ENCODE data around the gene DOCK1. TPM values are rescaled to one million over a fixed set of nuclear protein-coding genes. Genes with fewer than 3 reads are reported as not detected.

Gene DOCK1
- total RNA-seq, 1 donor from 2014 or later = 44.9 TPM

DNA sequence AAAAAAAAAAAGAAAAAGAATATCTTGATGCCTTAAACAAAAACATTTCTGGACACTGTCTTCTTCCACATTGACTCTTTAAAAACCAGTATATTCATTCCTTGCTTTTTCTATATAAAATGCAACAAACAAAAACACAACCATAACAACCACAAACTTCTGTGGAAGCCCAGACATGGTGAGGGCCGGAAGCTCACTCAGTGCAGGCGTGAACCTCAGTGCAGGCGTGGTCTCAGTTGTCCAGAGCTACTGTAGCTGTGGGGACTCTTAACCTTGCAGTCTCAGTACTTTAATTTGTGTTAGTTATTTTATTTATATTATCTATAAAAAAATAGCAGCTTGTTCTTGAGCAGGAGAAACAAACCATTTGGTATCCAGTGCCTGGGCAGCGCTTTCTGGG, 131.8 kb downstream of the DOCK1 start:
- DNase-seq (ENCODE audit: low spot score) = no peak

DNA sequence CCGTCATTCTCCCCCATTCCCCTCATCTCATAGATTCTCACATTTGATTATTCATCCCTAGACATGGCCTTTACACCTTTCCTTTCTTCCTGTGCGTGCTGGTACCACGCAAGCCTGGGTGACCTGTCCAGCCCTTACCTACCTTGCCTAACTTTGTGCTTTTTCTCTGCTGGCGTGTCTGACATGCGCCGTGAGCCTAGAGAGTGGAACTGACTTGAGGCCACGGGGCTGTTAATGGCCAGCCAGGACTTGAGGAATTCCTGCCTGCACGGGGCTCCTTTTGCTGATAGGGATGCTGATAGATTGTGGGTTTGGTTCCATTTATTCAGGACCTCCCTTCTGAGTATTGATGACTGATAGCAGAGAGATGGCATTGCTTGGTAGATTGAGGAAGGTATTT, 134.2 kb downstream of the DOCK1 start:
- no peak for DNase-seq (ENCODE audit: low spot score)

DNA sequence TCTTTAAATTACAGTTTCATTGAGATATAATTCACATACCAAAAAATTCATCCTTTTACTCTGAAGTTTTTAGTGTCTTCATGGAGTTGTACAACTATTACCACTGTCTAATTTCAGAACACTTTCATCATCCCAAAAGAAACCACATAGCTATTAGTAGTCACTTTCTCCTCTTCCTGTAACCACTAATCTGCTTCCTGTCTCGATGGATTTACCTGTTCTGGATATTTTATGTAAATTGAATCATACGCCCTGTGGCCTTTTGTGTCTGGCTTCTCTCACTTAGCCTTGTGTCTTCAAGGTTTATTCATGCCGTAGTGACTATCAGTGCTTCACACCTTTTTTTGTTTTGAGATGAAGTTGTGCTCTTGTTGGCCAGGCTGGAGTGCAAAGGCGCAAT, 135.5 kb downstream of the DOCK1 start:
- no peak for DNase-seq (ENCODE audit: low spot score)

DNA sequence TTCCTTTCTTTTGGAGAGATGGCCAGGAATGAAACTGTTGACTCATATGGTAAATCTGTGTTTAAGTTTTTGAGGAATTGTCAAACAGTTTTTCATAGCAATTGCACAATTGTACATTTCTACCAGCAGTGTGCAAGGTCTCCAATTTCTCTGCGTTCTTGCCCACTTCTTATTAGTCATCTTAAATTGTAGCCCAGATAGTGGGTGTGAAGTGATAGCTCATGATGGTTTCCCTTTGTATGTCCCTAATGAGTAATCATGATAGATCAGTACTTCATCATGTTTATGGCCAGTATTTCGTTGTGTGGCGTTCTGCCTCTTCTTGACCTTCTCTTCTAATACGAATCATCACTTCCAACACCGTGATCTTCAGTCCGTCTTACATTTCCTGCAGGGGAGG, 136.3 kb downstream of the DOCK1 start:
- DNase-seq (ENCODE audit: low spot score) = no peak

DNA sequence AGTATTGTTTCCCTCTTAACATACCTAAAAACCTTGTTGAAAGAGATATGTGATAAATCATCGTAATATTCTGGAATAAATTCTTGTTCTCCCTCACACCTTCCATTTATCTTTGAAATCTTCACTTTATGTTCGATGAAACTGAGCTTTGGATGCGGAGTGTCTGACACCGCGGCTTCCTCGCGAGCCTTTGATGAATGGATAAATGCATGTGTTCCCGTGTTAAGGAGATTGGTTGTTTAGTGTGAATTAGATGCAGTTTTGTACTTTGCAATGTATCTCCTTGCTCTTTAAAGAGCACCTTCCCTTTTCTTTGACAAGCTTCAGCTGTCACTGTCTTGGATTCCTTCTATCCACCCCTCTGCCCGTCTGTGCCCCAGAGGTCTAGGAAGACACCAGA, 138.1 kb downstream of the DOCK1 start:
- no peak for DNase-seq (ENCODE audit: low spot score)

DNA sequence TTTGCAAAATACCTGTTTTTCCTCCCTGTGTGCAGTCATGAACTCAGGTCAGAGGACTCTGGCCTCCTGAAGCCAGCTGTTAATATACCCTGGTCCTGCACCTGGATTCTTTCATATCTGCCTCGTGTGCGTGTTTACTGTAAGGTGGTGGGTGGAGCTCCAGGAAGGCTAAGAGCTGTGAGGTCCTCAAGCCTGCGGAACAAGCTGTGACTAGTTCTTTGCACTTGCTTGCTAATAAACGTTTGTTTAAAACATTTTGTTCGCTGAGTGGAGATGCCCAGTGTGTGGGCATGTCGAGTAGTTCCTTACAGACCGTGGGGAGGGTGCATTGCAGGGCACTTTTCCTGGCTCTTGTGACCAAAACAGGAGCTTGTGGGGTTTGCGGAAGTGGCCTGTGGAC, 139.0 kb downstream of the DOCK1 start:
- no peak for DNase-seq (ENCODE audit: low spot score)

DNA sequence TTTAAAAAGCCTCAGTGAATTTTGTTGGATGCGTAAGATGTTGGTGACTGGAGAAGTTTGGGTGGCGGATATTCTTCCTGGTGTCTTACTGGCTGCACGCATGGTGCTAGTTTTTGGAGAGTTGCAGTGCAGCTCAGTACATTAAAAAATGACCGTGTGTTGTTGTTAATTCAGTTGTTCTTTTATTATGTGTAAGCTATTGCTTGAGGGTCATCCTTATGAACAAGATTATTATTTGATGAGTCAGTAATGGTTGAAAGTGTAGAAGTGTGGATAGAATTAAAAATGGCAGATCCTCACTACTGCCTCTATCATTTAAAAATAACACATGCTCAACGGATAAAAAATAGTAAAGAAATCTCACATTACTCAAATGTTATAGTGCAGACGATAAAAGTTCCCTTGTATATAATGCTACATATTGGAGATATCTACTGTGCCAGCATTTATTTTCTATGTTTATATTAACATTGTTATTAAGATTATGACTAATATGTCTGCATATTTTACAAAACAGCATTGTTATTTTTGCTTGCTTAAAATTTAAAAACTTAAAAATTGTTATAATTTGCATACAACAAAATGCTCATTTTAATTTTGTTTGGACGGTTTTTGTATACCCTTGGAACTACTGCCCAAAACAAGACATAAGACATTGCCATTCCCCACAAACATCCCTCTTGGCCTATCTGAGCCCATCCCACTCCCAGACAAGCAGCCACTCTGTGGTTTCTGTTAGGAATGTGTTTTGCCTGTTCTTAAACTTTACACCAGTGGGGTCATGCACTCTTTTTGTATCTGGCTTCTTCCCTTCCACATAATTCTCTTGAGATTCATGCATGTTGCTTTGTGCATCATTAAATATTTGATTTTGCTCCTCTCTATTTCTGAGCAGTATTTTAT, 142.0 kb downstream of the DOCK1 start:
- DNase-seq (ENCODE audit: low spot score) = no peak

DNA sequence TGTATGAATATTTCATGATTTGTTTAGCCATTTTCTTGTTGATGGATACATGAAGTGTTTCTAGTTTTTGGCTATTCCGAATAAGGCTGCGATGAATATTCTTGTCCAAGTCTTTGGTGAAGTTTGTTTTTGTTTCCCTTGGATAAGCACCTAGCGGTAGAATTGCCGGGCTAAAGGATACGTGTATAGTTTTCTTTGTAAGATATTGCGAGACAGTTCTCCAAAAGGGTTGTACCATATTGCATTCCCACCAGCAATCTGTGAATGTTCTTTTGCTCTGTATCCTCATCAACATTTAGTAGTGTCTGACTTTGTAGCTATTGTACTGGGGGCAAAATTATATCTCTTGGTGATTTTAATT, 142.6 kb downstream of the DOCK1 start:
- DNase-seq (ENCODE audit: low spot score) = no peak

DNA sequence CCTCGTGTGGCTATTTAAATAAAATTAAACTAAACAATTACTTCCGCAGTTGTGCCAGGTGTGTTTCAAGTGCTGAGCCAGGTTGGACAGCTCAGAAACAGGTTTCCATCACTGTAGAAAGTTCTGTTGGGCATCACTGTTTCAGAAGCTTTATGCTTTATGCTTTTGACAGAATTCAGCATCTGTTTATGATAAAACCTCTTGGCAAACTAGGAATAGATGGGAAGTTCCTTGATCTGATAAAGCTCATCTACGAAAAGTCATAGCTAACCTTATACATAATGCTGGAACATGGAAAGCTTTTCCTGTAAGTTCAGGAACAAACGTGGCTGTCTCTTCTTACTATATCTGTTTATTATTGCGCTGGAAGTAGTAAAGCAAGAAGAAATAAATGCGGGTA, 143.4 kb downstream of the DOCK1 start:
- no peak for DNase-seq (ENCODE audit: low spot score)

DNA sequence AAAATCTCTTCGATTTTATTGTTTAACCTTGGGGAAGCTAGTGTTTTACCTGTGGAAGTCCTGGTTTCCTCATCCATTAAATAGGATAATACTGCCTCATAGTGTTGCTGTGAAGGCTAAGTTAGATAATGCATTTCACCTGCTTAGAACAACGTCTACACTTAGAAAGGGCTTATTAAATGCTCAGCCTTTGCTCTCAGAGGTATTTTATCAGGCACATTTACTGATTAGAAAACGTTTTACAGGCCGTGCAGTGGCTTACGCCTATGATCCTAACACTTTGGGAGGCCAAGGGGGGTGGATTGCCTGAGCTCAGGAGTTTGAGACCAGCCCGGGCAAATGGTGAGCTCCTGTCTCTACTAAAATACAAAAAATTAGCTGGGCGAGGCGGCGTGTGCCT, 146.8 kb downstream of the DOCK1 start:
- DNase-seq (ENCODE audit: low spot score) = no peak

DNA sequence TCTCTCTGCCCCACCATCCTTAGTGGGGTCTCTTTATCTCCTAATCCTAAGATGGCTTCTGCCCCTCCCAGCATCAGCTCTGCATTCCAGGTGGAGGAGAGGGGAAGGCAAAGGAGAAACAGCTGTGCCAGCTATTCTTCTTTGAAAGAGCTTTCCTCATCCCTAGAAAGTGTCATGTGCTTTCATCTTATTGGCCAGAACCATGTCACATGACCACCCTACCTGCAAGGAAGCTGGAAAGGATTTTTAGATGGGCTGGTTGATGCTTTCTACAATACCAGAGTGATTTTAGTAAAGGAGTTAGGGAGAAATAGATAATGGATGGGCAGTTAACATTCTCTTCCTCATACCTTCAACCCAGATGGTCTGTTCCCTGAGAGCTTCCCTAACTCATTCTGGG, 150.0 kb downstream of the DOCK1 start:
- DNase-seq (ENCODE audit: low spot score) = no peak

DNA sequence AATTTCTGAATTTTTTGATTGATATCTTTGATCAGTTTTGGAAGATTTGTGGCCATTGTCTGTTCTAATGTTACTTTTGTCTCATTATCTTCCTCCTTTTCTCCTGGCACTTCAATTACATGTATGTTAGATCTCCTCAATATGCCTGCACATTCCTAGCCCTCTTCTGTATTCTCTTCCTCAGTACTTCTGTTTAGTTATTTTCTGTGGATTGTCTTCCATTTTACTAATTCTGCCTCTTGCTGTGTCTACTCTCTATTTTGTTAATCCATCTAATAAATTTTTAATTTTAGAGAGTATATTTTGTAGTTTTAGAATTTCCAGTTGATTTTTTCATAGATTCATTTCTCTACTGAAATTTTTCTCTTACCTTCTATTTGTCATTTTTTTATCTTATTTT, 154.1 kb downstream of the DOCK1 start:
- no peak for DNase-seq (ENCODE audit: low spot score)

DNA sequence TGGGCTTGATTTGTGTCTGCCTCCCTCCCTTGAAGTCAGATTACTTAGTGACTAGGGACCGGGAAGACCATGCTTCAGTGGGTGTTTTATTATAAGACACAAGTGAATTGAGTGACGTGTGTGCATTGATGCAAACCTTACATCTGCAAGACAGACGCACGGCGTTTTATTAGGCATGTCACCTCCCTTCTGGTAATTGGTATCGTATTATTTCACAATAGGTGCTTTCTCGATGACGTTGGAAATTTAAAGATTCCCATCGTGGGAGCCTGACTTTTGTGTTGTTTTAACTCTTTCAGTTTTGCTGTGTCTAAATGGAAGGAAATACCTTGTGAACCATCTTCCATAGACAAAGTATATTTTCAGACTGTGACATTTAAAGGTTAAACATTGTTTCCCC, 158.5 kb downstream of the DOCK1 start:
- no peak for DNase-seq (ENCODE audit: low spot score)

DNA sequence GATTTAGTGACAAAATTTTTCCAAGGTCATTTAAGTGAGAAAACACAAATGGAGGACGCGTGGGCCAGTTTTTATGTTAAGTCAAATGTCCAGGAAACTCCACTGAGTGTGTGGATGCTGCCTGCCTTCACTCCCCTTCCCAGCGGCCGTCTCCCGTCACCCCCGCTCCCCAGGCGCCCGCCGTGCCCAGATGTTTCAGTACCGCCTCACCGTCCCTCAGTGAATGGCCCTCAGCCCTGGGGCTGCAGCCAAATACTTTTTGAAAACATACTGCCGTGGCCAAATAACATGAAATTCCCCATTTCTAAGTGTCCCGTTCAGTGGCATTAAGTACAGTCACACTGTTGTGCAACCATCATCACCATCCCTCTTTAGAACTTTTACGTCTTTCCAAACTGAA, 159.2 kb downstream of the DOCK1 start:
- DNase-seq (ENCODE audit: low spot score) = no peak

DNA sequence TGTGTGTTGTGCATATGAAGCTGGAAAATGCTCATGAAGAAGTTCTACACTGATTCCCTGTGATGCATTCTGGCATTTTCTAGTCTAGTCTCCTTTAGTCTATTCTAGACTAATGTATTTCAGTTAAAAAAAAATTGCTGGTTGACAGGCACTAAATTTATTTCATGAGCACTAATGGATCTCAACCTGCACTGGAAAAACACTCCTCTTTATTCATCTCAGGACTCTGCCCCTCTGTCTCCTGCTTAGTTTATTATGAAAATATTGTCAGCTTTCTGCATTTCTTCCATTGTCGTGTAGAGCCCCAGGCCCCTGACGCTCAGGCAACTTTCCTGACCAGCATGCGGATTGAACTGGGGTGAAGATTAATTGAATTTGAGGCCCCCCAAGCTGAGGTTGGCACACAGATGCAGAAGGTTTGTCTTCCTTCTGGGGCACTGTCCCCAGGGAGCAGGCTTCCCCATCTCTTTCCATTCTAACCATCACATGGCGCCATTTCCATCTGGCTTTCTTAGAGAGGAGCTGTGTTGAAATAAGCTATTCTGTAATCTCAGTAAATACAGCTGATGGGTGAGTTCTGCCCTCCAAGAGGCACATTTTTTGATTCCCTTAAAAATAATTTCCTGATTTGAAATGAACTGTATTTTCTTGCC, 162.4 kb downstream of the DOCK1 start:
- DNase-seq (ENCODE audit: low spot score) = no peak

DNA sequence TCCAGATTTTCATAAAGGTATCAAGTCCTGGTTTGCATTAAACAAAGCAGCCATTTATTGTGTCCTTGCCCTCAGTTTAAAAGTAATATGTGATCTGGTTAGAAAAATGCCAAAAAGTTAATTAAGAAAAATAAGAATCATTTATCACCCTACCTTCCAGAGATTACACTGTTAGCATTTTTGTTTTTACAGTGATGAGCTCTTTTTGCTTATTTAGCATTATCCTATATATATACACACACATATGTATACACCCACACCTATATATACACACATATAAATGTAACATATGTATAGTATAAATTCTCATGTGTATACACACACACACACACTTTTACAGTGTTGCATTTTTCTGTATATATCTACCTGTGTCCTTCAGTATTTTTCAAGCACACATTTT, 163.3 kb downstream of the DOCK1 start:
- no peak for DNase-seq (ENCODE audit: low spot score)

DNA sequence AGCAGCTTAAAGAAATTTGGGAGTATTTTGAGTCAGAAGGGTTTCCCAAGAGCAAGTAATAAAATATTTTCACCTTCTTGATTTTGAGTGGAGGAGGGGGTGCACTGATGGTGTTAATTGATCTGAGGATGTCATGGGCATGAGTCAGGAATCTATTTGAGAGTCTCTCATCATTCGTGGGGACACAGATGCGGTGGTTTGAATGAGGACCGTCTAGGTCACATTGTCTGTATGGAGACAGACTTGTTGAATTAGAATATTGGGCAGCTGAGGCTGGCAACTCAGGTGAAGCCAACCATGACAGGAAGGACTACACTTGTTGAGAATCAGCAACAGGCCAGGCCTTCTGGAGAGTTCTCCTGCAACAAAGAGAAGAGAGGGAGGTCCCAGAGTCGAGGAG, 164.2 kb downstream of the DOCK1 start:
- DNase-seq (ENCODE audit: low spot score) = no peak

DNA sequence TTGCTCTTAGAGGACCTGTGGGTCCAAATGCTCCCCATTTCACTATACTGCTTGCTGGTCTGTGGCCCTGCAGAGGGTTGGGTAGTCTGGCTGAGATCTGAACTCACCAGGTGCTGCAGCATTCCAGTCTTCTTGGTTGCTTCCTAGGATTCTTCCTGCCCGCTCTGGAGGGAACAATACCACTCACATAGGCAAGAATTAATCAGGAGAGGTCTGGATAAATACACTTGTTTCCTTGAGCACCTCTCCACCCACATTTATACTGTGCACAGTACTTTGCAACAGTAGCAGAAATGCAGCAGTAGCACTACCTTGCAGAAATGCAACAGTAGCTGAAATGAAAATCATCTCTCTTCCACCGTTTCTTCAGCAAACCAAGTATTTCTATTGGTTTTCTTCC, 165.9 kb downstream of the DOCK1 start:
- DNase-seq (ENCODE audit: low spot score) = no peak

DNA sequence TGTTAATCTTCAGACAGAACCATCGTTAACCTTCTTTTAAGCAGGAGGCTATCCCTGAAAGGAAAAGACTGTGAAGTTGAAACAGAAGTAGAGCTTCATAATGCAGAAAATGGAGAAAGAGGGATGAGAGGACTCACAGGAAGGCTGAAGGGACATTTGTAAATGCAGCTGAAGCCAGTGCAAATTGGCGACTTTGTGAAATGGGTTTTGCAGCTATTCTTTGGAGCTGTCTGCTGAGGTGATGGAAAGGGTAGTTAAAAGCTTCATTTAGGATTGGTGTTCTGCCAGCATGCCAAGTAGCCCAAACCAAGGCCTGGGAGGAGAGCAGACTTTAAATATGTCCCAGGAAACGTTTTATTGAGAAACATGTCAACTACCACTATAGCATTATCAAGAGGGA, 168.4 kb downstream of the DOCK1 start:
- no peak for DNase-seq (ENCODE audit: low spot score)

DNA sequence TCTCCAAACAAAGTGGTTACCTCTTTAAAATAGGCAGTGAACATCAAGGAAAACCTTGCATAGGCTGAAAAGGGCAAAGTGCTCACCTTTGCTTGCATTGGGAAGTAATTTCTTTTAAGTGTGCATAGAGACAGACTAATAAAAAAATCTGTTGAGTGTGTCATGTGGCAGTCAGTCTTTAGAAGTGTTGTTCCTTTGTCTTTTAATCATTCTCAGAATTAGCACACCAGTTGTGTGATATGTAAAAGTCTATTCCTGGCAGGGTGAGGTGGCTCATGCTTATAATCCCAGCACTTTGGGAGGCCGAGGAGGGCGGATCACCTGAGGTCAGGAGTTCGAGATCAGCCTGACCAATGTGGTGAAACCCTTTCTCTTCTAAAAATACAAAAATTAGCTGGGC, 174.2 kb downstream of the DOCK1 start:
- no peak for DNase-seq (ENCODE audit: low spot score)

DNA sequence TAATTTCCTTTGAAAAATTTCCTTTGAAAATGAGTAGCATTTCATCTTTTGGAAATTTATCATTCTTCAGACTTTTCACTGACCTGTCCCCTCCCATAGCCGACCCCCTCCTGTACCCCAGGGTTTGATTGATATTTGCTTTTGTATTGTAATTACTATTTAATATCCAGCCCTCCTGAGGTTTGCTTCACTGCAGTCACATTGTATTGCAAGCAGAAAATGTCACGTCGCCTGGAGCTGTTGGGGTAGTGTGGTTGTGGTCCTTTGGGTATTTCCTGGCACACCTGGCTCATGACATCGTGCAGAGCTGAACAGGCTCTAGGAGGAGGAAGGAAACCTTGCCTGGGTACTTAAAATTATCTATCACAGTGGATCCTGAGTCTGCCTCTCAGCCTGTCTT, 175.1 kb downstream of the DOCK1 start:
- DNase-seq (ENCODE audit: low spot score) = no peak

DNA sequence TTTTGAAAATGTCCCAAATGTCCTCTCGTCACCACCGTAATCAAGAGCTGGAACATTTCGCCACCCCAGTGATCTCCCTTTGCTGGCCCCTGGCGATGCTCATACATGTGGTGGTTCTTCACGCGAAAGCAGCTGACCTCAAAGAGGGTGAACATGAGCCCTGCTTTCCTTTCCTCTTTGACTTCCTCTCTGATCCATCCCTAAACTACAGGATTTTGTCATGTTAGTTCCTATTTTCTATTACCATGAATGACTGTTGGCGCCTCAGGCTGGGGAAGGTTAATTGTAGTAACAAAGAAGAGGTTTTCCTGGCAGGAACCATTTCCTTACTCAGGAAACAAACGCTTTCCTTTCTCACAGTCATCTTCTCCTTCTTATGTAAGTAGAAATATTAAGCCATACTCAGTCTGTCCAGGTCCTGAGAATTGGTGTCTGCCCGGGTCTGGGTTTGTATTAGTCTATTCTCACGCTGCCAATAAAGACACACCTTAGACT, 176.7 kb downstream of the DOCK1 start:
- no peak for DNase-seq (ENCODE audit: low spot score)

DNA sequence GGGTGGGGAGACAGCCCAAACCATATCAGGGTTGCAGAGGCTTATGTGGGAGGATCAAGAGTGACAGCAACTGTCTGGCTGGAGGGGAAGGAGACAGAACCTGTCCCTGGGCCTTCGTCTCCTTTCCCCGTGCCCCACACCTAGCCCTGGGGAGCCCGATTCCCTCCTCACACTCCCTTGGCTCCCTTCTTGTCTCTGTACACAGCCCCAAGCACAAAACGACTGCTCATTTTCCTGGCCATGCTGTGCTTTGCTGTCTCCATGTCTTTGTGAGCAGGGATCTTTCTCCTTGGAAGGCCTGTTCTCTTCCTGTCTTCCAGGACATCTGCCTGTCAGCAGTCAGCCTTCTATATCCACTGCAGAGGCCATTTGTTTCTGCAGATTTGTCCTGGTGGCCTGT, 177.4 kb downstream of the DOCK1 start:
- DNase-seq (ENCODE audit: low spot score) = no peak
